Medulla oblongata (tissue), 1 donor: Measurements from ENCODE around the gene CREB3L4.
"Not testable (repeated sequence)": the region's sequence is repeated elsewhere in the genome, so short reads cannot be mapped to it uniquely, and the experiment has no call there.

Experiments used
- DNase-seq: peaks from one replicate; pipeline ENCODE4 v3.0.0-alpha.2; 2015; ENCODE audit errors: extremely low spot score

The CREB3L4 gene

DNA sequence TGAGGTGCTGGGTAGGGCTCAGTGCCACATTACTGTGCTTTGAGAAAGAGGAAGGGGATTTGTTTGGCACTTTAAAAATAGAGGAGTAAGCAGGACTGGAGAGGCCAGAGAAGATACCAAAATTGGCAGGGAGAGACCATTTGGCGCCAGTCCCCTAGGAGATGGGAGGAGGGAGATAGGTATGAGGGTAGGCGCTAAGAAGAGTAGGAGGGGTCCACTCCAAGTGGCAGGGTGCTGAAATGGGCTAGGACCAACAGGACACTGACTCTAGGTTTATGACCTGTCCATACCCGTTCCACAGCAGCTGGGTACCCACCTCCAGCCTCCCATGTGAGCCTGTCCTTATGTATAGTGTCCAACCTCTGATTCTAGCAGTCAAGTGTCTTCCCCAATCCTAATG lies 8.2 kb upstream of the CREB3L4 start:
- DNase-seq: no peak

DNA sequence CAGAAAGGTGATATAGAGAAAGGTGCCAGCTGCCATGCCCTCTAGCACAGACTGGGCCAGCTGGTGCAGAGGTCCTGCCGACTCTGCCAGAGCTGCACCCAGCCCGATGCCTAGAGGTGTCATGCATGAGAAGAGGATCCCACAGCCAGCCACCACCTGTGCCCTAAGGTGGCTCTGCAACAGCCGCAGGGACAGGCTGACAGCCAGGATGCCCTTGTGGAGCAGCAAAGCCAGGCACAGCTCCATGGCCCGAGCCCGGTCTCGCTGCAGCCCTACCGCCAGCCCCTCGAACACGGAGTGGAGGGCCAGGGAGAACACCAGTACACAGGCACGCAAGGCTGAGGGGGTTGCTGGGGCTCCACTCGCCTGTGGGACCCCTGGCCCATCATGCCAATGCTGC lies 7.5 kb upstream of the CREB3L4 start:
- DNase-seq: no peak

DNA sequence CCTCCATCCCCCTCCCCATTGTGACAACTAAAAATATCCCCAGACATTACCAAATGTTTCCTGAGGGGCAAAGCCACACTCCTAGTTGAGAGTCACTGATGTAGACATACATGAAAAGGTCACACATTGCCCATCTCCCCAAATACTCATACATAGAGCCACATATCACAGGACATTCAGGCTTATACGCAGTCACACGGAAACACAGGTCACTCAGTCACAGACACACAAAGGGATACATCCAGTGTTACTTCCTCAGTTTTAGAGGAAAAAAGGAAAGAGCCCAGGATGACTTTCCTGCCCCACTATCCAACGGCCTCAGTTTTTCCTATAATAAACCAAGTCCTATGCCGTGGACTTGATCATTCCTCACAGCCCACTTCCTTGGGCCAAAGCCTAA lies 6.3 kb upstream of the CREB3L4 start:
- DNase-seq: no peak

DNA sequence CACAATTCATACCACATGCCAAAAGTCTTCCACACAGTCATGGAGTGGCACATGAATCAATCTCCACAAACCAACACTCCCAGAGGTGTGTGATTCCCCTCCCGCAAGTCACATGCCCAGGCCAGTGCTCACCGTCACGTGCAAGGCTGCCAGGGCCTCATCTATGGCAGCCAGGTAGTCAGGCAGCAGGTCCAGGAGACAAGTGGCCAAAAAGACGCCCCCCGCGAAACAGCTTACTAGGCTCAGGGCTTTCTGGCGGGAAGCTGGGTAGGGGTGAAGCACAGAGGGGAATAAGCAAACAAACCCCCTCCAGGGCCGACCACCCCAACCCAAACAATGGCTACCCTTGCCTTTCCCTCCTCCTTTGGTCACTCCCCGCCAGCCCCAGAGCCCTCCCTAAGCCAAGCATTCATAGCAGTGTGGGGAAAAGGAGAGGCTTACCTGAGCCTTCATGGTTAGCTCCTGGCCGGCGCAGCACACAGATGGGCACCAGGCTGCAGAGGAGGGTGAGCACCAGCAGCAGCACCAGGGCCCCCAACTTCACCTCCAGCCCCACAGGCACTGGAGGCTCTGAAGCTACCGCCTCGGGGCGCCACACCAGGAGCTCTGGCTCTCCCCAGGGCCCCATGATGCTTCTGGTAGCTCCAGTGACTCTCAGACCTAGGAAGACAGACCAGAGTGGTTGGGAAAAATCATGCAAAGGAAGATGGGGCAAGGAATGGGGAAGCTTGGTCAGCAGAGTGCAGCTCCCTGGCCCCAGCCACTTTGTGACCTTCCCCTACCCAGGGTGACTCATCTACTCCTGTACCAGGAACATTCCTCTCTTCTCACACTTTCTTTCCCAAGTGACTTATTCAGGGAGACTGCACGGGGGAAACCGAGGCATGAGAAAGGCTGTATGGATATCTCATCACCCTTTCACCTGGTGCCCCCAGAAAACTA lies 5.3 kb upstream of the CREB3L4 start:
- no peak for DNase-seq

DNA sequence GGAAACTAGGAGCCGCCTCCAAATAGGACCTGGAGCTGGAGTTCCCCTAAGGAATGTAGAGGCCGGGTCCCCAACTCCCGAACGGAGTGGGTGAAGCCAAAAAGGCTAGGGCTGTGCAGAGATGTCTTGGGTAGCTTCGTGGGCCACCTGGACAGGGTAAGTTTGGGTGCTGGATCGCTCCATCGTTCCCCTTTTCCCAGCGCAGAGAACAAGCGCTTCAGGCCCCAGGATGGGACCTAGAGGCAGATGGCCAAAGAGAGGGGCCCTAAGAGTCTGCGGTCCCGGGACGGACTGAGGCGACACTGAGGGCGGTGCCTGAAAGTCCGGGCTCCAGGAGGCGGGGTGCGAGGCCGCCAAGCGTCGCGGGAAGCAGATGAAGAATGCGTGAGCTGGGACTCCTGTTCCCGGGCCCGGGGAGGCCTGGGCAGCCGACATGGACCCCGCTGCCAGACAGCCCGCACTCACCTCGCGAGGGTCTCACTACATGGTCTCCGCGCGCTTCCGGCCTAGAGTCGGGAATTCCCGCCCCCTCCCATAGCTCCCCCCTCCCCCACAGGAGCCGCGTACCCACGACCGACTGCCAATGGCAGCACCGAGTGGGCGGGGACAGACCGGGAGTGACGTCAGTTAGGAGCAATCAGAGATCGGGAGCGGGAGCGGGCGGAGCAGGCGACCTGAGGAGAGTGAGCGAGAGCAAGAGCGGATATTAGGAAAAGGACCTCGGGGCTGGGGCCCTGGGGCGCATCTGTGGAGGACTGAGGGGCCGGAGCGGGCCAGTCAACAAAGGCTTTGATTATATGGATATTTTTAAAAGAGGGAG lies 4.5 kb upstream of the CREB3L4 start, which contains the start of gene SLC39A1:
Gene SLC39A1, minus strand, starts transcription at position 508 of the 820 bp plus-strand sequence. CDS start 822 bp downstream, outside the sequence.
- DNase-seq: peak; percentile 99

DNA sequence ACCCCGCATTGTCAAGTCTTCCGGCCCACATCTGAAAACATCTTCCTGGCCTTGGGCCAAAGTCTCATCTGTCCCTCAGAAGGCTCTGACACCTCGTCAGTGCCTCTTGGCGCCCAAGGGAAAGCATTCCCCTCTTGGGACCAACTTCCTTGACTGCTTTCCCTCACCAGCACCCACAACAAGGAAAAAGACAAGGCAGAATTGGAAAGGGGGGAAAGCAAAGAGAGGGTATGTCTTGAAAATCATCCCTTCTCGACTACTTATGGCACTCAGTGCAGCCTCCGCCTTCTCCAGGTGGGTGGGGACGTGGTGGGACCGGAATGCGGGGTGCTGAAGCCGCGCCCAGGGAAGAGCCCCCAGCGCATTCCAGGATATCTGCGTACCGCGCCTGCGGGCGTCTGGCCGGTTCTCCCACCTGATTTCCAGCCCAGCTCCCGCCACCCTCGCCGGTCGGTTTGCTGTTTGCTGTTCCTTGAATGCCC lies 3.8 kb upstream of the CREB3L4 start:
- DNase-seq: no peak

DNA sequence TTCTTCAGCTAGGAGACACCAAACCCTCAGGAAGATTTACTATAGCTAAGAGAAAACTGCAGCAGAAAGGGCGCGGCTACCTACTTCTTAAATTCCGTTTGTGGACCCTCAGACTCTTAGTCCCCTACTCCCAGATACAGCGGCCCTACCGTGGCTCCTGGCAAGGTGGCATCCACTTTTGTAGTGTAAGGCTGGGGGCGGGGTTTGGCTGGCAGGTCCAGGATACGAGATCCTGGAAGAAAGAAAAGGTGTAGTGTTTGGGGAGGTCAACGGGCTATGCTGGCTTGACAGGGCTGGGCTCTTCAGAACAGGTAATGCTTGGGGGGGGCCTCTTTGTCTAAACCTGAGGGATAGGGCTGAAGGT lies 280 bp downstream of the CREB3L4 start:
- DNase-seq: no peak

DNA sequence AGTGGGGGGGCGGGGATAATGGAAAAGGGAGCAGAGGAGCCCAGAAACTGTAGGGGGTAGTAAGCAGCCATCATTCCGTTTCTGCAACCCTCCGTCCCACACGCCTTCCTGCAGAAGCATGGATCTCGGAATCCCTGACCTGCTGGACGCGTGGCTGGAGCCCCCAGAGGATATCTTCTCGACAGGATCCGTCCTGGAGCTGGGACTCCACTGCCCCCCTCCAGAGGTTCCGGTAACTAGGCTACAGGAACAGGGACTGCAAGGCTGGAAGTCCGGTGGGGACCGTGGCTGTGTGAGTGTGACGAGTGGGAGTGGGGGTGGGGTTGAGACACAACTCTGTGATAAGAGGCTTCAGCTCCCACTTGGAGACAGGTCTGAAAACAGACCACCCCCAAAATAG lies 706 bp downstream of the CREB3L4 start:
- DNase-seq: no peak

DNA sequence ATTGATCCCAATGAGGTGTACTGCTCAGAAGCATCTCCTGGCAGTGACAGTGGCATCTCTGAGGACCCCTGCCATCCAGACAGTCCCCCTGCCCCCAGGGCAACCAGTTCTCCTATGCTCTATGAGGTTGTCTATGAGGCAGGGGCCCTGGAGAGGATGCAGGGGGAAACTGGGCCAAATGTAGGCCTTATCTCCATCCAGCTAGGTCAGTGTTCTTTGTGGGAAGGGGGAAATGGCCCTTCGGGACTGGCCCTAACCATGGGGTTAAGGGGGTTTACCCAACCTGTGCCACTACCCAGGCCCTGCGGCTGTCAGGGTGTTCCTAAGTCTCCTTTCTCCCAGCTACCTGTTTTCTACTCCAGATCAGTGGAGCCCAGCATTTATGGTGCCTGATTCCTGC lies 1.3 kb downstream of the CREB3L4 start:
- no peak for DNase-seq

DNA sequence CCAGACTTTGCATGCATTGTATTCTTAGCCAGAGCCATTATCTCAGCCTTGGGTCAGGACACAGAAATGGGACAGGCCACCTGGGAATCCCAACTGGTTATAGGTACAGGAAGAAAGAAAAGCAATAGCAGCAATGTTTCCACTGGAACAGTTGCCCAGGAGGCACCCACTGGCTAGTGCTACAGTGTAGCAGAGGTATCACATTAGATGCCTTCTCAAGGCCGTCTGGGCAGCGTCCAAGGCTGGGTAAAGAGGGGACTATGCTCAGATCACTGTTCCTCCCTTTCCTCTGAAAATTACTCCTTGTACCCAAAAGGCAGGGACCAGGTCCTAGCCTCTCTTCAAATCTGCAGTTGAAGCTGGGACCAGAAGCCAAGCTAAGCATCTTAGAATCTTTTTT lies 2.6 kb downstream of the CREB3L4 start:
- DNase-seq: no peak

DNA sequence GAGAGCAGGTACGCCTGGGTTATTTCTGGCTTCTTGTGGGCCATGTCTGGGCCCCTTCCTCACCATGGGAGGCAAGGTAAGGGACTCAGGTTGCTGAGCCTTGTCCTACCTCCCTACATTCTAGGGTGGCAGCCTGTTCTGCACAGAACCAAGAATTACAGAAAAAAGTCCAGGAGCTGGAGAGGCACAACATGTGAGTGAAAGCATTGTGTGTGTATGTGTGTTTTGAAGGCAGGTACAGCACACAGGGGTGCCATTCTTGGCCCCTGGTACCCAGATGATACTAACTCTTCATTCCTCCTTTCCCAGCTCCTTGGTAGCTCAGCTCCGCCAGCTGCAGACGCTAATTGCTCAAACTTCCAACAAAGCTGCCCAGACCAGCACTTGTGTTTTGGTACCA lies 5.4 kb downstream of the CREB3L4 start:
- DNase-seq: no peak

DNA sequence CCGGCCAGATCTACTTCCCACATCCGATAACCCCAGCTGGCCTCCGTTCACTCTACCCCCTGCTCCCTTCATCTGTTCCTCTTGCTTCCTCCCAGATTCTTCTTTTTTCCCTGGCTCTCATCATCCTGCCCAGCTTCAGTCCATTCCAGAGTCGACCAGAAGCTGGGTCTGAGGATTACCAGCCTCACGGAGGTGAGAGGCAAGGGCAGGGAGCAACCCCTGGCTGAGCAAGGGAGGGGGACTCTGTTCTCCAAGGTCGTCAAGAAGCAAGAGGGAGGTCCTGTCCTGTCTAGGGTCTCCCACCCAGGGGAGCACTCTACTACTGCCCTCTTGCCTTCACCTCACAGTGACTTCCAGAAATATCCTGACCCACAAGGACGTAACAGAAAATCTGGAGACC lies 5.8 kb downstream of the CREB3L4 start:
- no peak for DNase-seq

DNA sequence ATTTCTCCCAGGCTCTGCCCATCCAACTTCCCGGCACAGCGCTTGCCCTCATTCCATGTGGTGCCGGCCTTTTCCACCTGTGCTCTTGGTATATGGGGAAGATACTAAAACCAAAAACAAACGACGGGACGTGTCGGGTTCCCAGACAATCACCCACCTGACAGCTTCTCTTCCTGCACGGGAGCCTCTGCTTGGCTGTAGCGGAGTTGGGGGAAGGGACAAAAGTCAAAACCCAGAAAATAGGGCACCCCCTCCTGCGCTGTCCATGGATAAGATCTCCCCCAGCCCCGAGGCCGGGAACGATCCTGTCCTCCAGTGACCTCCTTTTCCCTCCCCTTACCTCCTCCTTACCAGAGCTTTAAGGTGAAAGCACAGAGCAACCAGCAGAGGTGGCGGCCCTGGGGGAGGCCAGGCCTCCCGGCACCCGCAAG lies 9.1 kb downstream of the CREB3L4 start:
- no peak for DNase-seq

DNA sequence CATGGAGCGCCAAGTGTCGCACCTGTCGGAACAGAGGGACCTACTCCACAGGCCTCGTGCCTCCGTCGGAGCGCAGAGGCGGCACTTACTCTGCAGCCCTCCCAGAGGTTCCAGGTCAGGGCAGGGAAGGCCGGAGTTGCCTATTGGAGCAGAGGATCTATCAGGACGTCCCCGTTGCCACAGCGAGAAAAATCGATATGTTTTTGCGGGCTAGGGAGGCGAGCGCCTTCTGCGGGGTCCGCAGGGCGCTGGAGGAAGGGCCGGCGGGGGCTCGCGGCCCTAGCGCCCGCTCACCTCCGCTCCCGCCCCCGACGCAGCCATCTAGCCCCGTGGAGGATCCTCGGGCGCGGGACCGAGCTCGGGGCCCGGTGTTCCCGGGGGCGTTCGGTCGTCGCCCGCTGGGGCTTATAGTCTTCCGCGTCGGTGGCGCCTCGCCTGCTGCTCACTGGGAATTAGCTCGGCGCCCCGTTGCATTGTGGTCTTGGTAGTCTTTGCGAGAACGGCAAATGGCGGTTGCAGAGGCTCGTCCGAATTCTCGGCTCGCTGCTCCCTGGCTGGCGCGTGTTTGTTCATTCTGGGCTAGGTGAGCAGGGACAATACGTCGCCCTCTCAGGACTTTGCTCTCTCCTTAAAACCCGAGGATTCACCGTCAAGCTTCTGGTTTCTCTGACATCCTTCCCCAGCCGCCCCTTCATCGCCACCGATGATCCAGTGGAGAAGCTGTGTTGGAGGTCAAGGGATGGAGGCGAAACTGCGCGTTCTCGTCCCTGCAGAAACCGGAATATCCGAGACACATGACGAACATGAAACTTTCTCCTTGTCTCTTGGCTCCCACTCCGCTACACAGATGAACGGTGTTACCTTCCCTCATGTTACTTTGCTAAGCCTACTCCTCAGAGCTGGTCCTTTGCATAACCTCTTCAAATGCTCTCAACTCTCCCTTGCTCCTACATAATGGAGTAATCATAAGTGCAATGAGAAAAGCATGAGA lies 9.8 kb downstream of the CREB3L4 start, which contains the start of gene JTB:
Gene JTB, minus strand, starts transcription at position 425 of the 991 bp plus-strand sequence. Its CDS starts 422 bp downstream, at position 3.
- DNase-seq: peak; percentile 93

DNA sequence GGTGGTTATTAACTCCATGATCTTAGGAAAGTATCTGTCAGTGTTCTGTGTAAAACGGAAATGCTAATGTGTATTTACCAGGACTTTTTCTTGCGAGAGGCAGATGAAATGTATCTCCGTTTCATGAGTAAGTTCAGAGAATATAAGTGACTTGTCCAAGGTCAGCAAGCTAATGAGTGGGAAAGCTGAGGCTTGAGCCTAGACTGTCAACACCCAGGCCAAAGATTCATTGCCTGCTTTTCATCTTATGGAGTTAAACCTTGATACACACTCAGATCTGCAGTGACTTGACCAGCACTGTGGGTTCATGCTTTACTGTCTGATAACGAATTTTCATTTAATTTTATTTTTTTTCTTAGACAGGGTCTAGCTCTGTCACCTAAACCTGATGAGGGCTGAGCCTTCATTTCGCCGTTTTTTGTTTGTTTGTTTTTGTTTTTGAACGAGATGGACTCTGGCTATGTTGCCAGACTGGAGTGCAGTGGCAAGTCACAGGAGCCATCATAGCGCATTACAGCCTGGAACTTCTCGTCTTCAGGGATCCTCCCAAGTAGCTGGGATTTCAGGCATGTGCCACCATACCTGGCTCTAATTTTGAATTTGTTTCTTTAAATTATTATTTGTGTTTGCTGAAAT lies 10.7 kb downstream of the CREB3L4 start:
- no peak for DNase-seq

DNA sequence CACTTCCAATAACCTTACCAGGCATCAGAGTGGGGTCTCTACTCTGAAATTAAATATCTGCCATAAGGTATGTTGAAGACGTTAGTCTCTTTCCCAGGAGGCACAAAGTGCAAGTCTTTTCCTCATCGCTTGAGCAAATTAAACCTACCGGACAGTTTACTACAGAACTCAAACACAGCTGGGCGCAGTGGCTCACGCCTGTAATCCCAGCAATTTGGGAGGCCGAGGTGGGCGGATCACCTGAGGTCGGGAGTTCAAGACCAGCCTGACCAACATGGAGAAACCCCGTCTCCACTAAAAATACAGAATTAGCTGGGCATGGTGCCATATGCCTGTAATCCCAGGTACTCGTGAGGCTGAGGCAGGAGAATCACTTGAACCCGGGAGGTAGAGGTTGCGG lies 11.4 kb downstream of the CREB3L4 start:
- DNase-seq: not testable (repeated sequence)

DNA sequence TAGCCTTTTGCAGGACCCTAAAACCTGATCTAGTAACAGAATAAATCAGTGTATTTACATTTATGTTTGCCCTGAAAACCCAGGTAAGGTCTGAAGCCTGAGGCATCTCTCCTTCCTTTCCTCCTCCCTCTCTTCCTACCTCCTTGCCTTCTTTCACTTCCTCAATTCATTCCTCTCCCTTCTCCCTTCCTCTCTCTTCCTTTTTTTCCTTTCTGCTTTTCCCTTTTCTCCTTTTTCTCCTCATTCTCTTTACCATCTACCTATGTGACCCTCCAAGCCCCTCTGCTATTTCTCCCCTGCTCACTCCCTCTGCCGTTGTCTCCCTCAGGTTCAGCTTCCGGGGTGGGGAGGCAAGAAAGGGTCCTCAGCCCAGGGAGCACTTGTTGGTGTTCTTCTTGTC lies 14.0 kb downstream of the CREB3L4 start:
- not testable (repeated sequence) for DNase-seq

DNA sequence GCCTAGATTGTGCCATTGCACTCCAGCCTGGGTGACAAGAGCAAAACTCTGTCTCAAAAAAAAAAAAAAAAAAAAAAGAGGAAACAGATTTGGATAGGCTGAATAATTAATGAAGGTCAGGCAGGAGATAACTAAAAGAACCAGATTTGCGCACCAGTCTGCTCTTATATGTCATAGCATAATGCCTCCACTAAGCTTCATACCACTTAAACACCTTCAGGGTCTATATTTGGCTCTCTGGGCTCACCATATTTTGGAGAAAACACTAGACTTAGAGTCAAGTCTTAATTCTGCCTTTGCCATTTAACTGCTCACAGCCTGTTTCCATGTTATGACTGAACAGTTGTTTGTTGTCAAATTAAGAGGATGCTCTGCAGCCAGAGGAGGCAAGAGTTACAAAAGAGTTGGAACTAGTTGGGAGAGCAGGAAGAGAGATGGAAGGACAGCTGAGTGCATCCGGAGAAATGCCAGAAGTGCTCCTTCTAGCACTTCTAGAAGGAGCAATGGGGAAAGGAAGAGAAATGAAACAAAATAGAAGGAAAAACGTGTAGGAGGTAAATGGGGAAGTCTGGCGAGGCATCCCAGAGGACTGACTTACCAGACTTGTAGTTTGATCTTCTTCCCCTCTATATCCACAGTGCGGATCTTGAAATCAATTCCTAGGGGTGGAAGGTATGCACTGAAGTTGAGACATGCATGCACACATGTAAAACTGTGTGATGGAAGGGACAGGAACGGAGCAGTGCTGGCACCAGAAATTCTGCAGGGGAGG lies 16.6 kb downstream of the CREB3L4 start:
- no peak for DNase-seq

DNA sequence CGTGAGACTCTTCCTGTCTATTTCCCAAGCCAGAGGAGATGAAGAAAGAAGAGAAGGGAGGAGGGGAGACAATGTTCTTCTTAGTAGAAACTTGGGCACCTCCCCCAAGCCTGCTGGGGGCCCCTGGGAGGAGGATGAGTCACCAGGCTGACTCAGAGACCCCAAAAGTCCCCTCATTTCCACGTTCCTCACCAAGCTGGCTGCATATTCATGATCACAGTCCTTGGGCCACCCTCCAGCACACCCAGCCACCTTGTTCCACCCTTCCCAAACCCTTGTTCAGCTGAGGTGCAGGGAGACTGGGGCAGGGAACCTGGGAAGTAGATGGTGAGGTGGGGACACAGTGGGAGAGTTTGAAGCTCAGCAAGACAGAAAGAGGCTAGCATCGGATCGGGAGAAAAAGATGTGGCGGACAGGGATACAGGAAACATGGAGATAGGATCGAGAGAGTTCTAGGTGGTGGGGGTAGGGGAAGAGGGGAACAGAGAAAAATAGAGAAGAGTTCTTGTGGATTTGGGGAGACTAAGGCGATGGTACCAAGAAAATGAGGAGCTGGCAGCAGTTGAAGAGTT lies 17.7 kb downstream of the CREB3L4 start:
- DNase-seq: no peak
